ENCODE measurements around the gene TMEM220.

- TF ChIP-seq CTCF (IDR thresholded peaks at IDR 0.05) (no peak), POLR2AphosphoS5 (IDR thresholded peaks at IDR 0.05) (no peak), POLR2A (IDR thresholded peaks at IDR 0.05) (no peak)
Measured at GRCh38 chr17:10742431-10742830, 12.6 kb upstream of the TMEM220 start.
